ENCODE results near the gene TSPAN18.

Gene TSPAN18

DNA sequence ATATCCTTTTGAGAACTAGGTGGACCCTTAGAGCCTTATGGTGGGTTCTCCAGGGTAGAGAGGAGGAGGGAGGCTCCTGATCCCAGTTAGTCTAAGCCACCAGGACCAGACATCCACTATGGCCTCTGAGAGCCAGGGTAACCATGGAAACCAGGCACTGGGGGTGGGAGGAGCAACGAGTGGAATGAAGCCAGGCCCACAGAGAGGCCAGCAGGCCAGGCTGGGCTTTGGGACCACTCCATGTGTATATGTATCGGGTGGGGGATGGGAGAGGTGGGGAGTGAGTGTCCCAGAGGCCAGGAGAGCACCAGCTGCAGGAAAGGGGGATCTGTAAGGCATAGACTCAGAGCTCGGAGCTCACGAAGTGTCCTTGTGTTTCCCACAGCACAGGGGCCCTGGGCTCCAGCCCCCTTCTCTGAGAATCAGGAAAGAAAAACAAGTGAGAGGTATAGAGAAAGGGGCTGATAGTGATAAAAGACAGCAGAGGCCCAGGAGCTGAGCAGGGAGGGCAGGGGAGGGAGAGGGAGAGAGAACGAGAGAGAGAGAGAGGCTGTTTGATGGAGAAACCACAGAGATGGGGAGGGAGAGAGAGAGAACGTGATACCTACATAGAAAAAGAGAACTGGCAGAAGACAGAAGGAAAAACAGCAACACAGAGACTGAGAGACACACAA, 15.5 kb upstream of the TSPAN18 start:
- no peak overlapping the region for H3K4me3 ChIP-seq (ENCODE audit: low read length)
- DNase-seq (ENCODE audit: low read depth) = no peak
- TF ChIP-seq, protein P1, sequence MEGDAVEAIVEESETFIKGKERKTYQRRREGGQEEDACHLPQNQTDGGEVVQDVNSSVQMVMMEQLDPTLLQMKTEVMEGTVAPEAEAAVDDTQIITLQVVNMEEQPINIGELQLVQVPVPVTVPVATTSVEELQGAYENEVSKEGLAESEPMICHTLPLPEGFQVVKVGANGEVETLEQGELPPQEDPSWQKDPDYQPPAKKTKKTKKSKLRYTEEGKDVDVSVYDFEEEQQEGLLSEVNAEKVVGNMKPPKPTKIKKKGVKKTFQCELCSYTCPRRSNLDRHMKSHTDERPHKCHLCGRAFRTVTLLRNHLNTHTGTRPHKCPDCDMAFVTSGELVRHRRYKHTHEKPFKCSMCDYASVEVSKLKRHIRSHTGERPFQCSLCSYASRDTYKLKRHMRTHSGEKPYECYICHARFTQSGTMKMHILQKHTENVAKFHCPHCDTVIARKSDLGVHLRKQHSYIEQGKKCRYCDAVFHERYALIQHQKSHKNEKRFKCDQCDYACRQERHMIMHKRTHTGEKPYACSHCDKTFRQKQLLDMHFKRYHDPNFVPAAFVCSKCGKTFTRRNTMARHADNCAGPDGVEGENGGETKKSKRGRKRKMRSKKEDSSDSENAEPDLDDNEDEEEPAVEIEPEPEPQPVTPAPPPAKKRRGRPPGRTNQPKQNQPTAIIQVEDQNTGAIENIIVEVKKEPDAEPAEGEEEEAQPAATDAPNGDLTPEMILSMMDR (conservative IDR thresholded peaks at IDR 0.05; ENCODE audit: low read length) = no peak

DNA sequence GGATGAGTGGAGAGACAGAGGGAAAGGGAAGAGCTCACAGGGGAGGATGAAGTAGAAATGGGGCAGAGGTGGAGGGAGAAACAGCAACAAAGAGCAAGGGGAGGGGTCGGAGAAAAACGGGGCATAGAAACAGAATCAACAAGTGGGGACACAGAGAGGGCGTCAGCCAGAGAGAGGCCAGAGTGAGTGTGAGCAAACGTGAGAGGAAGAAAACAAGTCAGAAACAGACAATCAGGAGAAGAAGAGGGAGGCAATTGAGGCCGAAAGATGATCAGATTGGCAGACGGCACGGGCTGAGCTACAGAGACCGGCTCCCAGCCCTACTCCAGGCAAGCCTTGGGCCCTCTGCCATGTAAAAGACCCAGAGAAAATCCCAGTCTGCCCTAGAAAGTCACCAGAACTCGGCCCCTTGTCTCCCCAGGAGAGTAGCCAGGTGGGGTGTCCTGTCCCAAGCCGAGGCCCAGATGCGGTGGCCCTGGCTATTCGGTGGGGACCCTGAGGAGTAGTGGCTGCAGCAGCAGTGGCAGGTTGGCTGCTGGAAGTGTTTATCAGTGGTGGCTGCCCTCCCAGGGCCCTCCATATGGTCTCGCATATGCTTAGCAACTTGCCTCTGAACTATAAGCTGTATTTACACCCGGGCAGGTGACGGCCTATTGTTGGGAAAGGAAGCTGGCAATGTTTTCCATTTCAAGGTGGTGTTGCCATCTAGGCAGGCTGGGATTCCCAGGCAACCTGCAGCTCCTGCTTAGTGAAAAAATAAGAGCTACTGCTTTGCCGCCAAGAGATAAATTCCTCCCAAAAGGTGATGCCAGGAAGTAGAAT, 14.8 kb upstream of the TSPAN18 start:
- no peak overlapping the region for H3K4me3 ChIP-seq (ENCODE audit: low read length)
- no peak for DNase-seq (ENCODE audit: low read depth)
- TF ChIP-seq, protein P1 (conservative IDR thresholded peaks at IDR 0.05; ENCODE audit: low read length) = no peak

DNA sequence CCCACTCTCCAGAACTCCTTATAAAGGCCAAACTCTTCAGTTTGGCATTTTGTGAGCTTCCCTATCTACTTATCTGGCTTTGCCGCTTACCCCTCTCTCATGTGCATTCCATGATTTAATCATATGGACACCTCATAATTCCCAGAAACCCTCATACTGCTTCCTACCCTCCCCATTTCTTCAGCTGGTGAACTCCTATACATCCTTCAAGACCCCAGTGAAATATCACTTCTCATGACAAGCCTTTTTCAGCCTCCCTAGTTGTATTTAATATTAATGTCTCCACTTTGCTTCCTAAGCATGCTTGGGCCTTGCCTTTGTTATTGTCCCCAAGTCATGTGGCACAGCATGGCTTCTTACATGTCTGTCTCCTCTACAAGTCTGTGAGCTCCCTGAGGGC, 13.7 kb upstream of the TSPAN18 start:
- TF ChIP-seq, protein P1 (conservative IDR thresholded peaks at IDR 0.05; ENCODE audit: low read length) = no peak
- H3K4me3 ChIP-seq (ENCODE audit: low read length) = no peak overlapping the region
- DNase-seq (ENCODE audit: low read depth) = no peak

DNA sequence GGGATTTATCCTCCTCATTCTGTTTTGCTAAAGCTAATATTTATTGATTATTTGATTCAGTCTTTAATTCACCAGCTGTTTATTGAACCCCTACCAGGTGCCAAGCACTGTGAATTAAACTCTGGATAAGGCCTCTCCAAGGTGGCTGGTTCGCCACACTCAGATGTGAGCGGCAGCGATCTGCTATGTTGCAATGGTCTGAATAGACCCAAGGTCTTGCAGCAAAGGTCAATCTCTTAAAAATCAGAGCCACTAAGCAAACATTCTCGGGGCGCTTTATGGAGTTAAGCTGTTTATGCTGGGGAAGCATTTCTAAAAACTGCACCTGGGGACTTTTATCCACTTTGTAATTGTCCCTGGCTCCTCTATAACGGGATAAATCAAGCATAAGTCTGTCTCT, 10.5 kb upstream of the TSPAN18 start:
- H3K4me3 ChIP-seq (ENCODE audit: low read length) = no peak overlapping the region
- TF ChIP-seq, protein P1 (conservative IDR thresholded peaks at IDR 0.05; ENCODE audit: low read length) = no peak
- no peak for DNase-seq (ENCODE audit: low read depth)

DNA sequence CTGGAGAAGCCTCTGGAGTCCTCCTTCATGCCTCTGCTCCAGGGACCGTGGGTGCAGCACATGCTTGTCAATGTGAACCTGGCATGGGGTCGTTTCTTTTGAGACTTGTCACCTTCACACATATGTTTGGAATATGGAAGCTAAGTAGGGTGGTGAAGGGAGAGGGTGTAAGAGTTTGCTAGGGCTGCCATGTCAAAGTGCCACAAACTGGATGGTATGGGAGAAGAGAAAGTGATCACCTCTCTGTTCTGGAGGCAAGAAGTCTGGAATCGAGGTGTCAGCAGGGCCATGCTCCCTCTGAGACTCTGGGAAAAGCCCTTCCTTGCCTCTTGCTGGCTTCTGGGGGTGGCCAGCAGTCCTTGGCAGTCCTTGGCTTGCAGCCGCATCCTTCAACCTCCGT, 8.7 kb upstream of the TSPAN18 start:
- no peak for DNase-seq (ENCODE audit: low read depth)
- TF ChIP-seq, protein P1 (conservative IDR thresholded peaks at IDR 0.05; ENCODE audit: low read length) = no peak
- H3K4me3 ChIP-seq (ENCODE audit: low read length) = no peak overlapping the region

DNA sequence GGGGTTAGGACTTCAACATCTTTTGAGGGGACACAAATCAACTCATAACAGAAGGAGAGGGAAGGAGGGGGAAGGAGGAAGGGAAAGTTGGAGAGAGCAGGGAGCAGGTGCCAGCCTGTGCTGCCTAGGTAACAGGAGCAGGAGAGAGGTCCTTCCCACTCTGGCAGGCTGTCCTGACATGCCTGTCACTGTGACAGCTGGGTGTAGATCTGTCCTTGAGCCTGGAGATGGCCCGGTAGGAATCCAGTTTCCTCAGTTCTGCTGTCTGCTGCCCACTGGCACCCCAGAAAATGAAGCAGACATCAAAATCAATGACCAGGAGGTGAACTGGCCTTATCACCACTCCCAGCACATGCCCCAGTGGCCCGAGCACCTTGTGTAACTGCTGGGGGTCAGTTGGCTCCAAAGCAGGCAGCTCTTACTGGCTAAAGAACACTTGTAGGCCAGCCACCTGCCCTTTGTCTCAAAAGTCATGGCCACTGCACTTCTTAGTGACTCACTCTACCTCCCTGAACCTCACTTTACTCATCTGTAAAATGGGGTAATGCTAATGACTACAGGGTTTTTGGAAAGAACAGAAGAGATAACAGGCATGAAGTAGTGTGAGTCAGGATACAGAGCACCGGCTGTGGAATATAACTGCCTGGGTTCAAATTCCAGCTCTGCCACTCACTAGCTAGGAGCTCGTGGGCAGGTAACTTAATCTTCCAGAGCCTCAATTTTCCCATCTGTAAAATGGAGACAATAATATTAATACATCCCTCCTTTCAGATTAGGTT, 8.0 kb upstream of the TSPAN18 start:
- no peak for DNase-seq (ENCODE audit: low read depth)
- H3K4me3 ChIP-seq (ENCODE audit: low read length) = no peak overlapping the region
- TF ChIP-seq, protein P1 (conservative IDR thresholded peaks at IDR 0.05; ENCODE audit: low read length) = no peak

Measured in AG10803 (cell line).